WI38 (cell line): ENCODE results near the gene CDK6.

Source experiments
- H3K4me3 ChIP-seq: 2 replicates; pipeline ENCODE4 v1.5.1; 2011; ENCODE audit warnings: low read depth, mild to moderate bottlenecking, control low read depth, low read length
- TF ChIP-seq, protein P1 (sequence below): IDR thresholded peaks from 2 replicates; pipeline ENCODE4 v1.5.1; 2012; ENCODE audit warnings: low read depth, mild to moderate bottlenecking, control low read depth, low read length

CDK6 gene

DNA sequence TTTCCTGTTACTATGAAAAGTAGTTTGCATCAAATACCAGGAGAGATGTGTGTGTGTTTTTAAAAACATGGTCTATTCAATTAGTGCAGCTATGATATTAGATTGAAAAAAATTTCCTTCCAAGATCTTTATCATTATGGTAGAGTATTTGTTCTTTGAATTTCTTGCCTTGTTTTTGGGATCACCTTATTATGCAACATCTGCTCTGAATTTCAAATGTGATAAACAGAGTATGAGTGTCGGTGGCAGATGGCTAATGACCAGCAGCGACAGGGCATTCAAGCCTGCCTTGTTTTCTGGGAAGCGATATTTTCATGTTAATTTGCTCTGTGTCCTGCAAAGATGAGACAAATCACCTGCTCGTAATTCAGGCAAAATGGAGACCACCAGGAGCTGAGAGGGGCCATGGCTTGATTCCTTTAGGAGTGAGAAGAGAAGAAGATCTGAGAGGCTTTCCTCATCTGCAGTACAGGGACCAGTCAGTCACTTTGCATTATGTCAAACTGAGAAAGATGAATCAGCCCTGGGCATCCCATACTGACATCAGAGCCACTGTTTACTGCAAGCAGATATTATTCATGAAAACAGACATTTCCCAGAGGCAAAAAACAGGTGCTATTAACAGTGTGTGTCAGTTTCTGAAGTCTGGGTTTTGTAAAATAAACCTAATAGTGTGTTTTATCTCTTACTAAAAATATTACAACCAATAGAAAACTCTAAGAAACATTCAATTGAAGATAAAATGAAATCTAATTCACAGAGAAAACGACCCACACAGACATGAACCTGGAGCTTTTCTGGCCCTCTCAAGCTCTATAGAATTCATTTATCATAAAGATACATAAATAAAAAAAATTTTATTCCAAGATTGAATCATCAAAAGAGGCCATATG lies 67.6 kb downstream of the CDK6 start:
- H3K4me3 ChIP-seq = no peak overlapping the region
- TF ChIP-seq, protein P1, sequence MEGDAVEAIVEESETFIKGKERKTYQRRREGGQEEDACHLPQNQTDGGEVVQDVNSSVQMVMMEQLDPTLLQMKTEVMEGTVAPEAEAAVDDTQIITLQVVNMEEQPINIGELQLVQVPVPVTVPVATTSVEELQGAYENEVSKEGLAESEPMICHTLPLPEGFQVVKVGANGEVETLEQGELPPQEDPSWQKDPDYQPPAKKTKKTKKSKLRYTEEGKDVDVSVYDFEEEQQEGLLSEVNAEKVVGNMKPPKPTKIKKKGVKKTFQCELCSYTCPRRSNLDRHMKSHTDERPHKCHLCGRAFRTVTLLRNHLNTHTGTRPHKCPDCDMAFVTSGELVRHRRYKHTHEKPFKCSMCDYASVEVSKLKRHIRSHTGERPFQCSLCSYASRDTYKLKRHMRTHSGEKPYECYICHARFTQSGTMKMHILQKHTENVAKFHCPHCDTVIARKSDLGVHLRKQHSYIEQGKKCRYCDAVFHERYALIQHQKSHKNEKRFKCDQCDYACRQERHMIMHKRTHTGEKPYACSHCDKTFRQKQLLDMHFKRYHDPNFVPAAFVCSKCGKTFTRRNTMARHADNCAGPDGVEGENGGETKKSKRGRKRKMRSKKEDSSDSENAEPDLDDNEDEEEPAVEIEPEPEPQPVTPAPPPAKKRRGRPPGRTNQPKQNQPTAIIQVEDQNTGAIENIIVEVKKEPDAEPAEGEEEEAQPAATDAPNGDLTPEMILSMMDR = no peak

- TF ChIP-seq, protein P1 = no peak
- H3K4me3 ChIP-seq = no peak overlapping the region
Measured at GRCh38 chr7:92767437-92767836, 68.9 kb downstream of the CDK6 start.

DNA sequence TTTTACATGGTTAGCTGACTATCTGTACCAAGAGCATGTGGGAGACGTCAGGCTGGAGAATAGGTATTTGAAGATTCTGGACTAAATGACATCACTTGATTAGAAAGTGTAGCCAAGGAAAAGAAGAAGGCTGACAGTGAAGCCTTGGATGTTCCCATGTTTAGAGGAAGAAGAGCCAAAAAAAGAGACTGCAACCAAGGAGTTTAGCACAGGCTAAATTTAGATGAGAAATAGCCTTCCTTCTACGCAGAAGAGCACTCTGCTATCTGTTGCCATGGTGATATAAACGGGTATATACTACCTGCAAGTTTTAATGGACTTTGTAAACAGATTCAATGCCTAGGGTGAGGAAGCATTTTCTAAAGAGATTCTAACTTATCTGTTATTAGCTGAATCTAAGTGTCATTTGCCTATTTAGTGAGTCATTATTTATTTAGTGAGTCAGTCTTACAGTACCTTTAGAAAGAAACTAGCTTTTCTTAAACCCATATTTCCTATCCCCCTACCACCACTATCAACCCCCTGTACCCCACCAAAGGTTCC lies 69.8 kb downstream of the CDK6 start:
- no peak overlapping the region for H3K4me3 ChIP-seq
- TF ChIP-seq, protein P1 = no peak

GRCh38 chr7:92765725-92766124 lies 70.6 kb downstream of the CDK6 start:
- no peak overlapping the region for H3K4me3 ChIP-seq
- TF ChIP-seq, protein P1 = no peak

DNA sequence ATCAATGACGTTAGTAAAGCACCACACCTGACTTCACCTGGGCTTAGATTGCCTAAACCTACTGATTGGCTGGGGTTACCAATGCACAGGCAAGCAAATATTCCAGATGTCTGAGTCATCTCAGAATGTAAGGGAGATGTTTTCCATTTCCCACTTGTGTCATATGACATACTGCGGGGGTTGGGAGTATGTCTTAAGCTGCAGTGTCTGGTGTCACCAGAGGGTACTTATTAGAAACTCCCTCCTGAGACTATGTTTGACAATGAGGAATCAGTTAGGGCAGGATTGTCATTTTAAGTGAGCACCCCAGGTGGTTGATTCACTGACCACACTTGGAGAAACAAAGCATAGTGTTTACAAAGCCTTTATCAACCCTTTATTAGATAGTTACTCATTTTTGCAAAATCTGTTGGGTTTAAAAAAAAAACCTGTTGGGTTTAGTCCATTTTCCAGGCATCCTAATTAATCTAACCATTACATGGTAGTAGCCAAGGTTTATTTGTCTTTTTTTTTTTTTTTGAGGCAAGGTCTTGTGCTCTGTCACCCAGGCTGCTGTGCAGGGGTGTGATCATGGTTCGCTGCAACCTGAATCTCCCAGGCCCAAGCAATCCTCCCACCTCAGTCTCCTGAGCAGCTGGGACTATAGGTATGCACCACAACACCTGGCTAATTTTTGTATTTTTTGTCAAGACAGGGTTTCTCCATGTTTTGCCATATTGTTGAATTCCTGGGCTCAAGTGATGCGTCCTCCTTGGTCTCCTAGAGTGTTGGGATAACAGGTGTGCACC lies 72.5 kb downstream of the CDK6 start:
- TF ChIP-seq, protein P1 = no peak
- no peak overlapping the region for H3K4me3 ChIP-seq

- no peak overlapping the region for H3K4me3 ChIP-seq
- TF ChIP-seq, protein P1 = no peak
Measured at GRCh38 chr7:92762851-92763250, 73.5 kb downstream of the CDK6 start.
